Right renal pelvis (tissue), 4 donors: ENCODE data around the gene RBM12. TPM values are rescaled to one million over a fixed set of nuclear protein-coding genes. Genes with fewer than 3 reads are reported as not detected.

ENCODE experiments used
- DNase-seq, 4 donors: peaks; one replicate each; pipeline ENCODE4 v3.0.0-alpha.2; 2013; ENCODE audit warnings: low read depth in 4 of 4, low spot score in 3 of 4, missing footprints in 1 of 4
- polyA plus RNA-seq, 4 donors: library from polyadenylated mRNA; unstranded; fragments of 120-200 nt; gene quantifications; one replicate each; pipeline ENCODE4 v1.2.1, GENCODE V29; 2013; ENCODE audit not compliant: insufficient read length in 4 of 4

RBM12 gene
- polyA plus RNA-seq, 4 donors = 92.0 to 106 (median 101) TPM

DNA sequence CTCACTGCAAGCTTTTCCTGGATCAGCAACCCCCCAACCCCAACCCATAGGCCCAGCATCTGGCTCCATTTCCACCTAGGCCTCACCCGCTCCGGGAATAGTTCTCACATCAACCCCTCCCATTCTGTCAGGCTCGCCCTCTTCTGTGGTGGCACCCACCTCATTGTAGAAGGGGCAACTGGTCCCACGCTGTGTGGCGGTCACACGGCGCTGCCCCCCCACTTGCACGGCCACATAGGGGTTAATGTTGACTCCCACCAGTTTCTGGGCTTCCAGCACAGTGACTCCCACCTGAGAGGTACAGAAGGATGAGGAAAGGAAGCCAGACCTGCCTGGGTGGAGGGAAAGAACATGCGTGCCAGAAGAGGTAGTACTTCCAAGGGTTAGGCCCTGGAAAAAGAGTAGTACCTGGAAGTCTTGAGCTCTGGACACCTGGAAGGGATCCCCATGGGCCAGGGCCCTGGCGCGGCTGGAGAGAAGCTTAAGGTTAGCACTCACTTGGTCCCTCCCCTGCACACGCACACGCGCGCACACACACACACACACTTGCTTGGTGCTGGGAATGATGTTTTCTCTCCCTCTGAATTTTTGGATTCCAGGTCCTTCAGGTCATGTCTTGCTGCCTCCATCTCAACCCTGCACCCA is 61.7 kb downstream of the RBM12 start:
- no peak for DNase-seq

GRCh38 chr20:35601990-35602389 is 62.7 kb downstream of the RBM12 start:
- DNase-seq = no peak

GRCh38 chr20:35600993-35601973 is 63.4 kb downstream of the RBM12 start:
- DNase-seq = peak in 1 of 4 donors; percentile 54

GRCh38 chr20:35600176-35600992 is 64.3 kb downstream of the RBM12 start:
- DNase-seq = no peak

- DNase-seq = no peak
Measured at GRCh38 chr20:35599776-35600120, 65.0 kb downstream of the RBM12 start.

Other genes starting within 250 kb of the RBM12 start
- gene GDF5, start 226.7 kb downstream of the RBM12 start, polyA plus RNA-seq = under 1 TPM; 0.08 to 0.12 (median 0.09) TPM
- gene CEP250, start 209.3 kb downstream of the RBM12 start, polyA plus RNA-seq = 10 to 100 TPM; 43.0 to 50.7 (median 48.9) TPM
- not detected for gene C20orf173, start 135.2 kb downstream of the RBM12 start, polyA plus RNA-seq
- gene ERGIC3, start 122.8 kb downstream of the RBM12 start, polyA plus RNA-seq = 100 to 1,000 TPM; 325 to 362 (median 334) TPM
- gene SPAG4, start 49.1 kb downstream of the RBM12 start, polyA plus RNA-seq = 1 to 10 TPM; 2.0 to 6.2 (median 2.5) TPM
- 100 to 1,000 TPM; 162 to 187 (median 172) TPM for gene CPNE1, start within 50 bp of the RBM12 start, polyA plus RNA-seq
- gene NFS1, start 34.5 kb upstream of the RBM12 start, polyA plus RNA-seq = 10 to 100 TPM; 30.1 to 33.5 (median 31.7) TPM
- gene ROMO1, start 34.5 kb upstream of the RBM12 start, polyA plus RNA-seq = 100 to 1,000 TPM in 1 of 4 donors, 10 to 100 TPM in 3; 51.3 to 112 (median 65.2) TPM
- gene RBM39, start 77.4 kb upstream of the RBM12 start, polyA plus RNA-seq = 100 to 1,000 TPM; 497 to 603 (median 575) TPM
- 10 to 100 TPM; 37.6 to 42.8 (median 42.0) TPM for gene PHF20, start 107.1 kb upstream of the RBM12 start, polyA plus RNA-seq